GM12873 (cell line): ENCODE measurements around the gene RARB.

Source experiments
- CTCF ChIP-seq: IDR thresholded peaks from 2 replicates; pipeline ENCODE4 v1.5.1; 2012; ENCODE audit warnings: low read depth, mild to moderate bottlenecking, moderate library complexity, low read length, control low read depth; ENCODE audit not compliant: insufficient read depth; ENCODE audit errors: missing control alignments

RARB gene

GRCh38 chr3:25463836-25464418 is 35.9 kb downstream of the RARB start:
- no peak for TF ChIP-seq CTCF

- no peak for TF ChIP-seq CTCF
These were observed 37.3 kb downstream of the RARB start for GRCh38 chr3:25465266-25465860.

- no peak for TF ChIP-seq CTCF
These were observed 40.8 kb downstream of the RARB start for GRCh38 chr3:25468866-25469319.

GRCh38 chr3:25469558-25469957 is 41.5 kb downstream of the RARB start:
- TF ChIP-seq CTCF = no peak

- TF ChIP-seq CTCF = no peak
These were observed 43.2 kb downstream of the RARB start for GRCh38 chr3:25471081-25471768.

- TF ChIP-seq CTCF = no peak
These were observed 44.1 kb downstream of the RARB start for GRCh38 chr3:25472153-25472552.

- TF ChIP-seq CTCF = no peak
These were observed 44.7 kb downstream of the RARB start for GRCh38 chr3:25472731-25473130.
